BE2C (cell line): ENCODE results near the gene FAM83G.

Source experiments
- DNase-seq: peaks from one replicate; pipeline ENCODE4 v3.0.0-alpha.2; 2020
- H3K27me3 ChIP-seq: fragments of 250-450 bp; sonication (Bioruptor Pico); 2 replicates; pipeline ENCODE4 v1.5.1; 2020; ENCODE audit warnings: mild to moderate bottlenecking
- H3K36me3 ChIP-seq: fragments of 250-450 bp; sonication (Bioruptor Pico); 2 replicates; pipeline ENCODE4 v1.5.1; 2020; ENCODE audit warnings: mild to moderate bottlenecking
- H3K4me1 ChIP-seq: fragments of 250-450 bp; sonication (Bioruptor Pico); 2 replicates; pipeline ENCODE4 v1.5.1; 2020
- H3K4me3 ChIP-seq: 2 replicates; pipeline ENCODE4 v1.5.1; 2011; ENCODE audit warnings: low read depth, low read length
- H3K9me3 ChIP-seq: fragments of 250-450 bp; sonication (Bioruptor Pico); 2 replicates; pipeline ENCODE4 v1.5.1; 2020
- TF ChIP-seq, protein P1 (sequence below): IDR thresholded peaks from 2 replicates; pipeline ENCODE4 v1.5.1; 2012; ENCODE audit warnings: mild to moderate bottlenecking, low read depth, low read length

Gene FAM83G

DNA sequence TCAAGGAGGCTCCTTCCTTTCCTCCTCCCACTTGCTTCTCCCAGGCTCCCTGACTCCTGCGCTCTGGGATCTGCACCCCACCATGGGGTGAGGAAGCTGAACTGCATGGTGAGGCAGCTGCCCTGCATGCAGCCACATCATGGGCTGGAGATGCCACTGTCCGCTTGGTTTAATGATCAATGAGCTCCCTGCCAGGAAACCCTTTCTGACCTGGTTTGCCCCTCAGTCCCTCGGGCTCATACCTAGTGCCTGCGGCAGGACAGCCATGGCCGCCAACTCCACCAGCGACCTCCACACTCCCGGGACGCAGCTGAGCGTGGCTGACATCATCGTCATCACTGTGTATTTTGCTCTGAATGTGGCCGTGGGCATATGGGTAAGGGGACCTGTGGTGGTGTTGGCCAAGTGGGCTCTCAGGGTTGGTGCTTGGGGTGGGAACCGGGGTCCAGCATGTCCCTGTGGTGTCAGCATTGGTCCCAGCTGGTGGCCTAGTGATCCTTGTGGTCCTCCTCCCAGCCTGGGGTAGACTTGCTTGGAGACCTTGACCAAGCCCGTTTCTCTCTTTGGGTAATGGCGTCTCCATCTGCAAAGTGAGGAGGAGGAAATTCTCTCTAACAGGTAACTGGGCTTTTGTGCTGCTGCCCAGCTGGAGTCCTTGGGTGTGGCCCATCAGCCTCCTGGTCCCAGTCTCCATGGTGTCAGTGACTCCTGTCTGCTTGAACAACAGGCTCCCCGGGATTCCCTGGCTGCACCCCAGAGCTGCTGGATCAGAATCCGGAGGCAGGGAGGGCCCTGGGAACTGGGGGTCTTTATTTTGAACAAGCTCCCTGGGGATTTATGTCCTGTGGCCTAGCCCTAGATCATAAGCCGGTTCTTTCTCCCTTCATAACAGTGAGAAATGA, 52.4 kb downstream of the FAM83G start, which contains the start of gene SLC5A10:
Gene SLC5A10 (plus strand): TSS at position 225 of the 902 bp plus-strand sequence. CDS start 41 bp downstream, at position 266.
- no peak for DNase-seq
- Histone ChIP-seq H3K4me1 (no peaks in the 10 kb centered on the region), H3K9me3 (no peaks in the 10 kb centered on the region), H3K36me3 (no peaks in the 10 kb centered on the region), H3K4me3 (no peak within 1 kb of the TSS), H3K27me3 (no peaks in the 10 kb centered on the region)
- TF ChIP-seq, protein P1, sequence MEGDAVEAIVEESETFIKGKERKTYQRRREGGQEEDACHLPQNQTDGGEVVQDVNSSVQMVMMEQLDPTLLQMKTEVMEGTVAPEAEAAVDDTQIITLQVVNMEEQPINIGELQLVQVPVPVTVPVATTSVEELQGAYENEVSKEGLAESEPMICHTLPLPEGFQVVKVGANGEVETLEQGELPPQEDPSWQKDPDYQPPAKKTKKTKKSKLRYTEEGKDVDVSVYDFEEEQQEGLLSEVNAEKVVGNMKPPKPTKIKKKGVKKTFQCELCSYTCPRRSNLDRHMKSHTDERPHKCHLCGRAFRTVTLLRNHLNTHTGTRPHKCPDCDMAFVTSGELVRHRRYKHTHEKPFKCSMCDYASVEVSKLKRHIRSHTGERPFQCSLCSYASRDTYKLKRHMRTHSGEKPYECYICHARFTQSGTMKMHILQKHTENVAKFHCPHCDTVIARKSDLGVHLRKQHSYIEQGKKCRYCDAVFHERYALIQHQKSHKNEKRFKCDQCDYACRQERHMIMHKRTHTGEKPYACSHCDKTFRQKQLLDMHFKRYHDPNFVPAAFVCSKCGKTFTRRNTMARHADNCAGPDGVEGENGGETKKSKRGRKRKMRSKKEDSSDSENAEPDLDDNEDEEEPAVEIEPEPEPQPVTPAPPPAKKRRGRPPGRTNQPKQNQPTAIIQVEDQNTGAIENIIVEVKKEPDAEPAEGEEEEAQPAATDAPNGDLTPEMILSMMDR, result peak; percentile 18; the same call in 1 of the 2 replicates

DNA sequence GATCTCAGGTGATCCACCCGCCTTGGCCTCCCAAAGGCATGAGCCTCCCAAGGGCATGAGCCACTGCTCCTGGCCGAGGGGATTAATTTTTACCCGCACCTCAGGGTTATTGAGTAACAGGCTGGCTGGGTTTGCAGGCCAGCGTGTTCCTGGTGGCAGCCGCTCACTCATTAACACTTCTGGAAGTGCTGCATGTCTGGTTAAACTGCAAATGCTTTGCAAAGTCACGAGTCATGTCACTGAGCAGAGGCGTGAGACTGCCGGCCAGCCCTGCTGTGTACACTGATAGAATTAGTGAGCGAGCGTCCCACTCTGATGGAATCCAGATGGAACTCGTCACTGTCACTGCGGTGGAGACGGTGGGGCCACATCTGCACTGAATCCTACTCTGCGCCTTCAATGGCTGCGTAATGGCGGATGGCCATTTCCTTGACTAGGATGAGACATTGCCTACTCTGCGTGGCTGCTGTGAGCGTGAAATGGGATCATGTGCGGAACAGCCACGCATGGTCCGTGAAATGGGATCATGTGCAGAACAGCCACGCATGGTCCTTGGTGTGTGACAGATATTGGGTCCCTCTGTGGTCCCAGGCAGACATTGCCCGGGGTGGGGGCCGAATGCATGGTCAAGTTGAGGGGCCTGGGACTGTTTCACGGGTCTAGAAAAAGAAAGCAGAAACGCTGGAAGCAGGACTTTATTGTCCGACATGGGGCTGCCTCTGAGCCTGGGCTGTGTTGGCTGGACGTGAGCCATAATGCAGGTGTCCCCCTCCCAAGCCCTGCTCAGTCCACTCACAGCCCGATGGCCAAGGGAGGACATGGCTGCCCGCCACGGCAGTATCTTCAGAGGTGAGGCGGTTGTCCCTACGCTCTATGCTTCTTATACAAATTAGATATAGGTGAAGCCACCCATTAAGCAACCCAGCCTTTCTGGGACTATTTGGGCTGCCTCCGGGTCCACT, 53.3 kb downstream of the FAM83G start:
- H3K4me1 ChIP-seq, result no peaks in the 10 kb centered on the region

DNA sequence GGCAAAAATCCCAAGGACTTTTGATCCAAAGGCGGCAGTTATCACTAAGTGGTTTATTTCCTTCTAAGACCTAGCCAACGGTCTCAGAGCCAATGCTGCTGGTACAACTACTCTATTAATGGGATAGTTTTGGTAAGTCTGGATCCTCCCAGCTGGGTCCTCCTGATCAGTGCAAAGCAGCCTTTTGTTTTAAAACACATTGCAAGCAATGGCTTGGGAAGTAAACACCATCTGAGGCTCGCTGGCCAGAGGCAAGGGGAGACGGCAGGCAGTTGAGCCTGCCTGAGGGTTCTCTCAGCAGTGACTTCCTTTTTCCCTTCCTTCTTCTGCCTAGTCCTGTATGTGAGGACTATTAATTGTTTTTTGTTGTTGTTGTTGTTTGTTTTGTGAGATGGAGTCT, 54.2 kb downstream of the FAM83G start:
- TF ChIP-seq, protein P1, result no peak
- Histone ChIP-seq H3K4me3 (no peak overlapping the region), H3K9me3 (no peaks in the 10 kb centered on the region), H3K36me3 (no peaks in the 10 kb centered on the region), H3K4me1 (no peaks in the 10 kb centered on the region), H3K27me3 (no peaks in the 10 kb centered on the region)
- DNase-seq, result no peak

More for the DNA sequence above, 53.3 kb downstream of the FAM83G start:
- DNase-seq, result no peak
- Histone ChIP-seq H3K27me3 (no peaks in the 10 kb centered on the region), H3K36me3 (no peaks in the 10 kb centered on the region), H3K9me3 (no peaks in the 10 kb centered on the region), H3K4me3 (no peak overlapping the region)
- TF ChIP-seq, protein P1, result no peak

DNA sequence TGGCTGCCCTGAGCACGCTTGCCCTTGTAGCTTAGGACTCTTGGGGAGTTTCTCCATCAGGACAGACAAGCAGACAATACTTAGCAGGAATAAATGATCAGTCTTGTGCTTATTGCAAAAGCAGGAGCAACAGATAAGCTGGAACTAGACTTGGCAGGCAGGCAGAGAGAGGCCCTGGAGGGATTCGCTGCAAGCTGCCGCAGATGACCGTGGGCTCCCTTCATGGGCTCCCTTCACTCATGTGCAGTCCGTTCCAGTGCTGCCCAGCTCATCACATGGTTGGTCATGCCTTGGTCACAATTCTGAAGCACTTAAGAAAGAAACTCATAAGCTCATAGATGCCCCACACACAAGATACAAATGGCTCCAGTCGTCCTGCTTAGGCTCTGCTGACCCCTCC, 55.0 kb downstream of the FAM83G start:
- Histone ChIP-seq H3K4me3 (no peak overlapping the region), H3K27me3 (no peaks in the 10 kb centered on the region), H3K9me3 (no peaks in the 10 kb centered on the region), H3K4me1 (no peaks in the 10 kb centered on the region), H3K36me3 (no peaks in the 10 kb centered on the region)
- no peak for DNase-seq
- TF ChIP-seq, protein P1, result no peak

DNA sequence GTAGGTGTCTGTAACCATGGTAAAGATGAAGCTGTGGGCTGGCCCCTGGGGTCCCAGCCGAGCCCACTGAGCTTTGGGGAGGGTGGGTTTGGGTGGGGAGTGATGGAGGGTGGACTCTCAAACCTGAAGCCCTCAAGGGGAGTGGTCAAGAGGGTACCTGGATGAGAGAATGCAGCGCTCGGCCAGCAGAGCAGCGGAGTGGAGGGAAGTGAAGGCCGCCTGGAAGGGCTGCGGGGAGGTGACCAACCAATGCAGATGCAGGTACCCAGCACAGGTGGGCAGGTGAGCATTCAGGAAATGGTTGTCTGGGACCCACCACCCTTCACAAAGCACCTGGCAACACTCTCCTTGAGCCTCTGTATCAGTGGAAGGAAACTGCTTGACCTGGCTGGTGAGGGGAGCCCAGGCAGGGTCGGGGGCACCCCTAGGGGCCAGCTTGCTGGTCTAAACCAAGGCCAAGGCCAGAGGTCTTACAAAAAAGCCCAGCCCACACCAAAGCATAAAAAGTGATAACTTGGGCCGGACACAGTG, 56.0 kb downstream of the FAM83G start:
- Histone ChIP-seq H3K27me3 (no peaks in the 10 kb centered on the region), H3K4me1 (no peaks in the 10 kb centered on the region), H3K9me3 (no peaks in the 10 kb centered on the region), H3K4me3 (no peak overlapping the region), H3K36me3 (no peaks in the 10 kb centered on the region)
- TF ChIP-seq, protein P1, result no peak
- no peak for DNase-seq
